Stimulated activated memory B cell treated with anti-CD40 and anti-IgM and Interleukin-4, amounts not matched to agents 10 μg/mL and 1 μg/mL and 100 μg/mL, for 72 hours (primary cell): ENCODE results near the gene SESN1.

Experiments
- ATAC-seq: fragments of 150-1000 bp; cut with Tn5 transposase; 2 replicates; pipeline ENCODE4 v1.10.0; 2021
- H3K27ac Mint-ChIP-seq: one replicate; pipeline ENCODE4 v1.8.0; 2022; ENCODE audit warnings: mild to moderate bottlenecking, mixed read lengths
- H3K27me3 Mint-ChIP-seq: one replicate; pipeline ENCODE4 v1.8.0; 2022; ENCODE audit warnings: mixed read lengths
- H3K36me3 Mint-ChIP-seq: one replicate; pipeline ENCODE4 v1.8.0; 2022; ENCODE audit warnings: mixed read lengths
- H3K4me1 Mint-ChIP-seq: one replicate; pipeline ENCODE4 v1.8.0; 2022; ENCODE audit warnings: mixed read lengths
- H3K4me3 Mint-ChIP-seq: one replicate; pipeline ENCODE4 v1.8.0; 2022; ENCODE audit warnings: mild to moderate bottlenecking, moderate library complexity, mixed read lengths
- H3K9me3 Mint-ChIP-seq: one replicate; pipeline ENCODE4 v1.8.0; 2022; ENCODE audit warnings: mixed read lengths

Gene SESN1

GRCh38 chr6:108961985-108962384 lies 132.7 kb downstream of the SESN1 start:
- Mint-ChIP-seq H3K9me3 (no peaks in the 10 kb centered on the region), H3K4me1 (peaks cover 18% of the 10 kb centered on the region), H3K27me3 (no peaks in the 10 kb centered on the region), H3K27ac (no peak overlapping the region), H3K4me3 (no peak overlapping the region), H3K36me3 (no peaks in the 10 kb centered on the region)
- ATAC-seq, result no peak

GRCh38 chr6:108961077-108961476 lies 133.6 kb downstream of the SESN1 start:
- Mint-ChIP-seq H3K27me3 (no peaks in the 10 kb centered on the region), H3K9me3 (no peaks in the 10 kb centered on the region), H3K36me3 (no peaks in the 10 kb centered on the region), H3K27ac (no peak overlapping the region), H3K4me1 (peaks cover 12% of the 10 kb centered on the region), H3K4me3 (no peak overlapping the region)
- no peak for ATAC-seq

- H3K9me3 Mint-ChIP-seq, result no peaks in the 10 kb centered on the region
- H3K4me3 Mint-ChIP-seq, result no peak overlapping the region
- no peak overlapping the region for H3K27ac Mint-ChIP-seq
- H3K27me3 Mint-ChIP-seq, result no peaks in the 10 kb centered on the region
- no peak for ATAC-seq
- H3K36me3 Mint-ChIP-seq, result no peaks in the 10 kb centered on the region
- peaks cover 14% of the 10 kb centered on the region for H3K4me1 Mint-ChIP-seq
Observed at GRCh38 chr6:108960601-108961000, 134.0 kb downstream of the SESN1 start.

GRCh38 chr6:108959972-108960582 lies 134.6 kb downstream of the SESN1 start:
- ATAC-seq, result no peak
- Mint-ChIP-seq H3K4me1 (peaks cover 18% of the 10 kb centered on the region), H3K36me3 (no peaks in the 10 kb centered on the region), H3K9me3 (no peaks in the 10 kb centered on the region), H3K27ac (no peak overlapping the region), H3K4me3 (no peak overlapping the region), H3K27me3 (no peaks in the 10 kb centered on the region)

GRCh38 chr6:108958900-108959770 lies 135.5 kb downstream of the SESN1 start:
- H3K27ac Mint-ChIP-seq, result no peak overlapping the region
- H3K27me3 Mint-ChIP-seq, result no peaks in the 10 kb centered on the region
- peaks cover 18% of the 10 kb centered on the region for H3K4me1 Mint-ChIP-seq
- H3K36me3 Mint-ChIP-seq, result no peaks in the 10 kb centered on the region
- no peaks in the 10 kb centered on the region for H3K9me3 Mint-ChIP-seq
- H3K4me3 Mint-ChIP-seq, result no peak overlapping the region
- ATAC-seq, result no peak

- no peaks in the 10 kb centered on the region for H3K27me3 Mint-ChIP-seq
- no peak for ATAC-seq
- no peaks in the 10 kb centered on the region for H3K36me3 Mint-ChIP-seq
- H3K27ac Mint-ChIP-seq, result no peak overlapping the region
- H3K4me1 Mint-ChIP-seq, result peaks cover 18% of the 10 kb centered on the region
- no peak overlapping the region for H3K4me3 Mint-ChIP-seq
- H3K9me3 Mint-ChIP-seq, result no peaks in the 10 kb centered on the region
Observed at GRCh38 chr6:108957221-108957620, 137.4 kb downstream of the SESN1 start.

GRCh38 chr6:108955329-108955949 lies 139.2 kb downstream of the SESN1 start:
- Mint-ChIP-seq H3K4me1 (peaks cover 18% of the 10 kb centered on the region), H3K27ac (peak overlapping the region; percentile 6), H3K27me3 (no peaks in the 10 kb centered on the region), H3K9me3 (no peaks in the 10 kb centered on the region), H3K36me3 (no peaks in the 10 kb centered on the region), H3K4me3 (no peak overlapping the region)
- ATAC-seq, result no peak

GRCh38 chr6:108953681-108954080 lies 141.0 kb downstream of the SESN1 start:
- no peak for ATAC-seq

GRCh38 chr6:108952776-108953486 lies 141.7 kb downstream of the SESN1 start:
- no peaks in the 10 kb centered on the region for H3K36me3 Mint-ChIP-seq
- no peak for ATAC-seq
- H3K27me3 Mint-ChIP-seq, result no peaks in the 10 kb centered on the region
- no peaks in the 10 kb centered on the region for H3K9me3 Mint-ChIP-seq
- H3K27ac Mint-ChIP-seq, result no peak overlapping the region
- peaks cover 11% of the 10 kb centered on the region for H3K4me1 Mint-ChIP-seq
- H3K4me3 Mint-ChIP-seq, result no peak overlapping the region

More at GRCh38 chr6:108953681-108954080, 141.0 kb downstream of the SESN1 start:
- no peaks in the 10 kb centered on the region for H3K36me3 Mint-ChIP-seq
- H3K9me3 Mint-ChIP-seq, result no peaks in the 10 kb centered on the region
- no peak overlapping the region for H3K4me3 Mint-ChIP-seq
- peaks cover 6% of the 10 kb centered on the region for H3K4me1 Mint-ChIP-seq
- no peak overlapping the region for H3K27ac Mint-ChIP-seq
- no peaks in the 10 kb centered on the region for H3K27me3 Mint-ChIP-seq

GRCh38 chr6:108951351-108951953 lies 143.2 kb downstream of the SESN1 start:
- no peak overlapping the region for H3K27ac Mint-ChIP-seq
- no peaks in the 10 kb centered on the region for H3K9me3 Mint-ChIP-seq
- peaks cover 17% of the 10 kb centered on the region for H3K4me1 Mint-ChIP-seq
- H3K4me3 Mint-ChIP-seq, result no peak overlapping the region
- no peaks in the 10 kb centered on the region for H3K27me3 Mint-ChIP-seq
- ATAC-seq, result no peak
- no peaks in the 10 kb centered on the region for H3K36me3 Mint-ChIP-seq

- no peak overlapping the region for H3K4me3 Mint-ChIP-seq
- no peaks in the 10 kb centered on the region for H3K9me3 Mint-ChIP-seq
- no peak for ATAC-seq
- H3K27ac Mint-ChIP-seq, result no peak overlapping the region
- no peaks in the 10 kb centered on the region for H3K36me3 Mint-ChIP-seq
- peaks cover 17% of the 10 kb centered on the region for H3K4me1 Mint-ChIP-seq
- no peaks in the 10 kb centered on the region for H3K27me3 Mint-ChIP-seq
Observed at GRCh38 chr6:108948181-108948661, 146.4 kb downstream of the SESN1 start.

- no peaks in the 10 kb centered on the region for H3K9me3 Mint-ChIP-seq
- no peak overlapping the region for H3K27ac Mint-ChIP-seq
- H3K4me3 Mint-ChIP-seq, result no peak overlapping the region
- H3K27me3 Mint-ChIP-seq, result no peaks in the 10 kb centered on the region
- ATAC-seq, result no peak
- no peaks in the 10 kb centered on the region for H3K36me3 Mint-ChIP-seq
- peaks cover 25% of the 10 kb centered on the region for H3K4me1 Mint-ChIP-seq
Observed at GRCh38 chr6:108947114-108947854, 147.4 kb downstream of the SESN1 start.

- no peak for ATAC-seq
- Mint-ChIP-seq H3K9me3 (no peaks in the 10 kb centered on the region), H3K27ac (no peak overlapping the region), H3K36me3 (no peaks in the 10 kb centered on the region), H3K27me3 (no peaks in the 10 kb centered on the region), H3K4me1 (peaks cover 25% of the 10 kb centered on the region), H3K4me3 (no peak overlapping the region)
Observed at GRCh38 chr6:108946695-108947094, 148.0 kb downstream of the SESN1 start.

GRCh38 chr6:108945681-108946159 lies 148.9 kb downstream of the SESN1 start:
- Mint-ChIP-seq H3K27ac (no peak overlapping the region), H3K36me3 (no peaks in the 10 kb centered on the region), H3K9me3 (no peaks in the 10 kb centered on the region), H3K27me3 (no peaks in the 10 kb centered on the region), H3K4me3 (no peak overlapping the region), H3K4me1 (peaks cover 25% of the 10 kb centered on the region)
- no peak for ATAC-seq
